ENCODE results near the gene CAMK2N1. TPM values are rescaled to one million over a fixed set of nuclear protein-coding genes. Genes with fewer than 3 reads are reported as not detected.

The CAMK2N1 gene
- total and polyA plus RNA-seq, 2 donors from 2014 or later: 80.6 to 120 TPM

GRCh38 chr1:20496241-20496661, 10.2 kb upstream of the CAMK2N1 start:
- Histone ChIP-seq H3K4me3 (ENCODE audit: low read length in 3 of 3) (no peak overlapping the region), H3K27me3 (ENCODE audit: control insufficient read depth, insufficient read depth, low read length) (no peaks in the 10 kb centered on the region), H3K9me3 (ENCODE audit: control insufficient read depth in 2 of 3, insufficient read depth in 1 of 3, low read length in 3 of 3) (no peaks in the 10 kb centered on the region), H3K27ac (ENCODE audit: low read depth in 2 of 2, low read length in 2 of 2) (no peak overlapping the region), H3K9ac (ENCODE audit: low read length in 3 of 3) (no peak overlapping the region), H3K36me3 (ENCODE audit: control insufficient read depth in 2 of 3, insufficient read depth in 3 of 3, low read length in 3 of 3) (peaks cover 0 to 29% (median 16%) of the 10 kb centered on the region in 3 donors), H3K4me1 (ENCODE audit: control insufficient read depth in 2 of 3, insufficient read depth in 2 of 3, low read depth in 1 of 3, low read length in 3 of 3) (peaks cover 0 to 5% (median 0%) of the 10 kb centered on the region in 3 donors)
- no peak for TF ChIP-seq CTCF (IDR thresholded peaks at IDR 0.05; ENCODE audit: borderline replicate concordance, extremely low read depth, insufficient read depth)
- no peak for DNase-seq
- FAIRE-seq: no peak
- intact Hi-C loops (cut with DNase I): loop anchor here (10.0 kb wide), 1 partner anchor 121 kb away; no protein-coding TSS in a partner anchor

- Histone ChIP-seq H3K9ac (ENCODE audit: low read length in 3 of 3) (no peak overlapping the region), H3K4me3 (ENCODE audit: low read length in 3 of 3) (no peak overlapping the region), H3K27ac (ENCODE audit: low read depth in 2 of 2, low read length in 2 of 2) (no peak overlapping the region), H3K27me3 (ENCODE audit: control insufficient read depth, insufficient read depth, low read length) (no peaks in the 10 kb centered on the region), H3K36me3 (ENCODE audit: control insufficient read depth in 2 of 3, insufficient read depth in 3 of 3, low read length in 3 of 3) (peaks cover 0 to 23% (median 10%) of the 10 kb centered on the region in 3 donors), H3K4me1 (ENCODE audit: control insufficient read depth in 2 of 3, insufficient read depth in 2 of 3, low read depth in 1 of 3, low read length in 3 of 3) (peaks cover 0 to 5% (median 0%) of the 10 kb centered on the region in 3 donors), H3K9me3 (ENCODE audit: control insufficient read depth in 2 of 3, insufficient read depth in 1 of 3, low read length in 3 of 3) (no peaks in the 10 kb centered on the region)
- FAIRE-seq (no peak), DNase-seq (no peak)
- intact Hi-C loops (cut with DNase I): loop anchor here (10.0 kb wide), 1 partner anchor 121 kb away; no protein-coding TSS in a partner anchor
- no peak for TF ChIP-seq CTCF (IDR thresholded peaks at IDR 0.05; ENCODE audit: borderline replicate concordance, extremely low read depth, insufficient read depth)
These were observed 9.7 kb upstream of the CAMK2N1 start for GRCh38 chr1:20495661-20496060.

GRCh38 chr1:20494609-20495311, 8.8 kb upstream of the CAMK2N1 start:
- FAIRE-seq (no peak), DNase-seq (no peak)
- Histone ChIP-seq H3K9me3 (ENCODE audit: control insufficient read depth in 2 of 3, insufficient read depth in 1 of 3, low read length in 3 of 3) (no peaks in the 10 kb centered on the region), H3K4me1 (ENCODE audit: control insufficient read depth in 2 of 3, insufficient read depth in 2 of 3, low read depth in 1 of 3, low read length in 3 of 3) (peaks cover 0 to 5% (median 0%) of the 10 kb centered on the region in 3 donors), H3K36me3 (ENCODE audit: control insufficient read depth in 2 of 3, insufficient read depth in 3 of 3, low read length in 3 of 3) (peaks cover 0 to 17% (median 1%) of the 10 kb centered on the region in 3 donors), H3K9ac (ENCODE audit: low read length in 3 of 3) (no peak overlapping the region), H3K4me3 (ENCODE audit: low read length in 3 of 3) (no peak overlapping the region), H3K27ac (ENCODE audit: low read depth in 2 of 2, low read length in 2 of 2) (no peak overlapping the region), H3K27me3 (ENCODE audit: control insufficient read depth, insufficient read depth, low read length) (no peaks in the 10 kb centered on the region)
- intact Hi-C loops (cut with DNase I): loop anchor here (10.0 kb wide), 1 partner anchor 120 kb away; no protein-coding TSS in a partner anchor
- TF ChIP-seq CTCF (IDR thresholded peaks at IDR 0.05; ENCODE audit: borderline replicate concordance, extremely low read depth, insufficient read depth): no peak

Measured in kidney (tissue), 14 donors.